Fibroblast of lung (primary cell): Measurements from ENCODE around the gene CDH4.

Source experiments
- EZH2 ChIP-seq: IDR thresholded peaks from 2 replicates; pipeline ENCODE4 v1.5.1; 2012; ENCODE audit warnings: low read length, control low read depth, mild to moderate bottlenecking; ENCODE audit errors: missing control alignments
- TF ChIP-seq, protein P1 (sequence below), 2 donors: IDR thresholded peaks in 1 of 2; conservative IDR thresholded peaks in 1 of 2; 1 replicate in 1 of 2; 2 replicates in 1 of 2; pipeline ENCODE4 v1.5.1; 2011 to 2012; ENCODE audit warnings: low read length in 2 of 2, control low read depth in 1 of 2, inconsistent platforms in 1 of 2, low read depth in 1 of 2, mild to moderate bottlenecking in 1 of 2

GRCh38 chr20:61352346-61353260 is 100.5 kb downstream of the CDH4 start:
- TF ChIP-seq, protein P1, sequence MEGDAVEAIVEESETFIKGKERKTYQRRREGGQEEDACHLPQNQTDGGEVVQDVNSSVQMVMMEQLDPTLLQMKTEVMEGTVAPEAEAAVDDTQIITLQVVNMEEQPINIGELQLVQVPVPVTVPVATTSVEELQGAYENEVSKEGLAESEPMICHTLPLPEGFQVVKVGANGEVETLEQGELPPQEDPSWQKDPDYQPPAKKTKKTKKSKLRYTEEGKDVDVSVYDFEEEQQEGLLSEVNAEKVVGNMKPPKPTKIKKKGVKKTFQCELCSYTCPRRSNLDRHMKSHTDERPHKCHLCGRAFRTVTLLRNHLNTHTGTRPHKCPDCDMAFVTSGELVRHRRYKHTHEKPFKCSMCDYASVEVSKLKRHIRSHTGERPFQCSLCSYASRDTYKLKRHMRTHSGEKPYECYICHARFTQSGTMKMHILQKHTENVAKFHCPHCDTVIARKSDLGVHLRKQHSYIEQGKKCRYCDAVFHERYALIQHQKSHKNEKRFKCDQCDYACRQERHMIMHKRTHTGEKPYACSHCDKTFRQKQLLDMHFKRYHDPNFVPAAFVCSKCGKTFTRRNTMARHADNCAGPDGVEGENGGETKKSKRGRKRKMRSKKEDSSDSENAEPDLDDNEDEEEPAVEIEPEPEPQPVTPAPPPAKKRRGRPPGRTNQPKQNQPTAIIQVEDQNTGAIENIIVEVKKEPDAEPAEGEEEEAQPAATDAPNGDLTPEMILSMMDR (conservative IDR thresholded peaks at IDR 0.05 in 1 of 2, IDR thresholded peaks at IDR 0.05 in 1 of 2; ENCODE audit: low read depth in 1 of 2, low read length in 2 of 2) = no peak
- no peak for TF ChIP-seq EZH2
